Fibroblast of villous mesenchyme (primary cell): Measurements from ENCODE around the gene PARD3. TPM values are rescaled to one million over a fixed set of nuclear protein-coding genes. Genes with fewer than 3 reads are reported as not detected.

Experiments
- DNase-seq: peaks from one replicate; pipeline ENCODE4 v3.0.0-alpha.2; 2010; ENCODE audit warnings: low read depth
- H3K4me3 ChIP-seq: 2 replicates; pipeline ENCODE4 v1.5.1; 2011; ENCODE audit warnings: low read depth, mild to moderate bottlenecking, low read length
- CTCF ChIP-seq: IDR thresholded peaks from 2 replicates; pipeline ENCODE4 v1.5.1; 2012; ENCODE audit warnings: low read depth, mild to moderate bottlenecking, low read length; ENCODE audit not compliant: insufficient read depth
- total RNA-seq: library from RNA; depleted of rRNA; stranded (reverse); fragments of >200 nt; gene quantifications from 2 replicates; pipeline ENCODE4 v1.2.3, GENCODE V29; 2012

The PARD3 gene
- total RNA-seq, 1 donor = 44.0 TPM

- no peak overlapping the region for H3K4me3 ChIP-seq
- no peak for TF ChIP-seq CTCF
- DNase-seq = no peak
These were observed 240.7 kb downstream of the PARD3 start for GRCh38 chr10:34574353-34574934.

GRCh38 chr10:34570887-34571286 lies 244.2 kb downstream of the PARD3 start:
- no peak overlapping the region for H3K4me3 ChIP-seq
- DNase-seq = no peak
- no peak for TF ChIP-seq CTCF

DNA sequence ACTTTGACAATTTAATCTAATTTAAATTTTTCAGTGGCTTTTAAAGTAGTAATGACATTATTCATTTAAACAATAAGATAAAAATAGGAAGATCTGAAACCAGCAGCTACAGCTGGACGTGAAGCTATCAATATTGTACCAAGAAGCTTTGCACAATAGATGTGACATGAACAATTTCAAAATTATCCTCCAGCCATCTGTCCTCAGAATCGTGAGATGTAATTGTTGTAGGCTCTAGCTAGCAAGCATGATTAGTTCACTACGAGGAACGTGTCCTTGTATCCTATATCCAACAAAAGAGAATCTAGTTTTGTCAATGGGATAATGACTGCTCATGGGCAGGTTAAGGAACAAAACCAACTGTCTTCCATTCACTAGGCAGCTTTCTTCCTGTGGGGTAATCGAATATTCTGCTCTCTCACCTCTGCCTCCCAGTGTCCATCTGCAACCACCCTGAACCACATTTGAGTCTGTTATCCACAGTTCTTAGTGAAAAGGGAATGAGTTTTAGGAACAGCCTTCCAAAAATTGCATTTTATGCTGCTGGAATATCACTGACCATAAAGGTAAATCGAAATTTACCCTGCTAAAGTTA lies 247.3 kb downstream of the PARD3 start:
- no peak for TF ChIP-seq CTCF
- no peak for DNase-seq
- no peak overlapping the region for H3K4me3 ChIP-seq

DNA sequence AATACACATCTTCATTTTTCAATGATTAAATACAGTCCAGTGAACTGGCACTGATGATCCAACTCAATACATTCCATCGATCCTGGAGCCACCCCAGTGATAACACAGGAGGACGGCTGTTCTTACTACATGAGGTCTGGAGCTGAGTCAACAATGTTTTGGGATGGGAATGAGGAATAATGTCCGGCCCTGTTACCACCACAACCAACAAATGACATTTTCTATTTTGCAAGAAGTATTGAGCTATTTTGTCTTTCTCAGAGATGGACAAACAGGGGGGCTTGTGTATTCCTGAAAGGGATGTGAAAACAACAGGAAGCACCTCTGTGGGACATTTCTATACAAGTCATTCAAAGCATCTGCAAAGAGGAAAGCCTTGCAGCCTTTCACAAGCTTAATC lies 249.2 kb downstream of the PARD3 start:
- TF ChIP-seq CTCF = no peak
- H3K4me3 ChIP-seq = no peak overlapping the region
- DNase-seq = no peak

DNA sequence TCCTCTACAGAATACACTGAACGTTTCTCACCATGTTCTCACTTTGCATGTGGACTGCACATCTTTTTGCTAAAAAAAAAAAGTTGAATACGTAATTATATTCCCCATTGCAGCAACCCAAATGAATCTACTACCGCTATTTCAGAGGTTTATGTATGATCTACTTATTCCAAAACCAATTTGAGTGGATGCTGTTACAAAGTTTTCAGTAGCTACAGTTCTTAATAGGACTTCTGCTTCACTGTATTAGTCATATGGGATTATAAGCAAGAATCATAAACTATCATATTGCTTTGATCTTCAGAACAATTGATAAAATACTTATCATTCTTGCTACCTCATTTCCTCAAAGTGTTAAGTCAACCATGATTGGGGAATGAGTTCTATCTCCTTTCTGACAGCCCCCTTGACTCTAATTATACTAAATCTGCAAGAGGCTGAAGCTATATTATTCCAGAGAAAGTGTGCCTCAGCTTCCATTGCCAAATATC lies 257.0 kb downstream of the PARD3 start:
- TF ChIP-seq CTCF = no peak
- DNase-seq = no peak
- no peak overlapping the region for H3K4me3 ChIP-seq

GRCh38 chr10:34557173-34557572 lies 257.9 kb downstream of the PARD3 start:
- DNase-seq = no peak
- no peak for TF ChIP-seq CTCF
- H3K4me3 ChIP-seq = no peak overlapping the region

GRCh38 chr10:34555653-34556052 lies 259.4 kb downstream of the PARD3 start:
- H3K4me3 ChIP-seq = no peak overlapping the region
- no peak for DNase-seq
- no peak for TF ChIP-seq CTCF
